Dendritic cell treated with granulocyte-macrophage colony-stimulating factor and Interleukin-4, amounts not matched to agents 40 ng/mL and 50 ng/mL, for 4 days (primary cell): ENCODE results near the gene OSBPL10.
A peak's percentile ranks its signal among the peaks of the same experiment; 100 is the strongest.
"Not testable (repeated sequence)": the region's sequence is repeated elsewhere in the genome, so short reads cannot be mapped to it uniquely, and the experiment has no call there.

Source experiments
- H3K27ac Mint-ChIP-seq: one replicate; pipeline ENCODE4 v1.8.0; 2022; ENCODE audit warnings: mild to moderate bottlenecking, mixed read lengths
- H3K27me3 Mint-ChIP-seq: one replicate; pipeline ENCODE4 v1.8.0; 2022; ENCODE audit warnings: mild to moderate bottlenecking, mixed read lengths
- H3K36me3 Mint-ChIP-seq: one replicate; pipeline ENCODE4 v1.8.0; 2022; ENCODE audit warnings: low read depth, mixed read lengths
- H3K4me1 Mint-ChIP-seq: one replicate; pipeline ENCODE4 v1.8.0; 2022; ENCODE audit warnings: low read depth, mixed read lengths
- H3K4me3 Mint-ChIP-seq: one replicate; pipeline ENCODE4 v1.8.0; 2022; ENCODE audit warnings: mild to moderate bottlenecking, moderate library complexity, mixed read lengths
- H3K9me3 Mint-ChIP-seq: one replicate; pipeline ENCODE4 v1.8.0; 2022; ENCODE audit warnings: mixed read lengths
- intact Hi-C: fragments of 100-400 bp; cut with micrococcal nuclease; formaldehyde crosslinking; loops from one replicate; pipeline ENCODE4 v1.15.0; 2022

OSBPL10 gene

GRCh38 chr3:32003380-32003779, 22.3 kb upstream of the OSBPL10 start:
- H3K27ac Mint-ChIP-seq: no peak overlapping the region
- H3K4me3 Mint-ChIP-seq: no peak overlapping the region
- no peaks in the 10 kb centered on the region for H3K9me3 Mint-ChIP-seq
- no peaks in the 10 kb centered on the region for H3K36me3 Mint-ChIP-seq
- peaks cover 13% of the 10 kb centered on the region for H3K4me1 Mint-ChIP-seq
- peaks cover 3% of the 10 kb centered on the region for H3K27me3 Mint-ChIP-seq
- intact Hi-C loops: no loop called here

DNA sequence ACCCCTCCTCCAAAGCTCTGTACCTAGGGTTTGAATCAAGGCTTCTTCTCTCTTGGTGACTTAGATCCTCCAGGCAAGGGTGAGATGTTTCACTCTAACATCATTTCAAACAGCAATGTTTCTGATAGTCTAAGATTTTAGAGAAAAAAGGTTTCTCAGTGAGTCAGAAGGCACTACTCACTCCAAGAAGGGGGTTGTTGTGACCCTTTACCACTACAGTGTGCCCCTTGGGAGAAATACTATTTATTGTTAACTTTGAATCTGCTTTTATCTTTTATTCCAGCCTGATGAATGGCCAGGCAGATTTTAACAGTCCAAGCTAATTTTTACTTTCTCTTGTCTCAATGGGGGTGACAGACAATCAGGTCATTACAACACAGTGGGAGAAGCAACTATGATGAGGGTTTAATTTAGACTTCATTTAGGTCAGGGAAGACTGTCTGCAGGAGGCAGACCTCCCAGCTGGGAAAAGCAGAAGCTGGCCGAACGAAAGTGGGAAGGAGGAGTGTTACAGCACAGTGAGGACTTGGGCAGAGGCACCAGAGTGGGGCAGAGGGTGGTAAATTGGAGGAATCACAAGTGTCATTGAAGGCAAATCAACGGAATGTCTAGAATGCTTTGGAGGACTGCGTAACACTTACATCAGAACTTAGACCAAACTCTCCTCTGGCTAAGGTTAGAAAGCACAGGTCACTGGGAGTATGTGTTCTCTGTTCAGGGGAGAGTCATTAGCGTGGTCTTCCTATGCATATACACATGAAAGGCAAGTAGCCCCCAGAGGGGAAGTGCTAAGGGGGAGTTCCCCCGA, 21.7 kb upstream of the OSBPL10 start:
- H3K4me3 Mint-ChIP-seq: no peak overlapping the region
- no peak overlapping the region for H3K27ac Mint-ChIP-seq
- H3K27me3 Mint-ChIP-seq: peaks cover 3% of the 10 kb centered on the region
- H3K36me3 Mint-ChIP-seq: no peaks in the 10 kb centered on the region
- intact Hi-C loops: no loop called here
- H3K9me3 Mint-ChIP-seq: no peaks in the 10 kb centered on the region
- peaks cover 13% of the 10 kb centered on the region for H3K4me1 Mint-ChIP-seq

DNA sequence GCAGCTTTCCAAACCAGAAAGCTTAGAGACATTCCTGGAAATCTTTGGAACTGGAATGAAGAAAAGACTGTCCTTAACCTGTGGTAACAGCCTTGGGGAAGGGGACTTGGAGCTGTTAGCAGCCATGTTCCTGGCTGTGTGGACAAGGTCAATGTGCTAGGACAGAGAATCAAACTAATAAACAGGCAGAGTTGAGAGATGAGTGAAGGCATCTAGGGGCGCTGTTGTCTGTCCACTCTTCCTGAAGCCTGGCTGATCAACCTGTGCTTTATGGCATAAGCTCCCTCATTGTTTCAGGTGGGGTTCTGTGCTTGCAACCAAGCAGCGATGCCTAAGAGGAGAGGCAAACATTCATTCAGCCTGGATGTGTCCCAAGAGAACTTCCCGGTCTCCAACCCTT, 19.8 kb upstream of the OSBPL10 start:
- no peaks in the 10 kb centered on the region for H3K9me3 Mint-ChIP-seq
- H3K27me3 Mint-ChIP-seq: peaks cover 3% of the 10 kb centered on the region
- no peak overlapping the region for H3K4me3 Mint-ChIP-seq
- intact Hi-C loops: no loop called here
- H3K27ac Mint-ChIP-seq: no peak overlapping the region
- H3K4me1 Mint-ChIP-seq: peaks cover 13% of the 10 kb centered on the region
- H3K36me3 Mint-ChIP-seq: no peaks in the 10 kb centered on the region

GRCh38 chr3:31999907-32000439, 18.9 kb upstream of the OSBPL10 start:
- intact Hi-C loops: no loop called here
- Mint-ChIP-seq H3K9me3 (peaks cover 5% of the 10 kb centered on the region), H3K4me1 (peaks cover 13% of the 10 kb centered on the region), H3K27ac (no peak overlapping the region), H3K36me3 (no peaks in the 10 kb centered on the region), H3K4me3 (no peak overlapping the region), H3K27me3 (peaks cover 3% of the 10 kb centered on the region)

DNA sequence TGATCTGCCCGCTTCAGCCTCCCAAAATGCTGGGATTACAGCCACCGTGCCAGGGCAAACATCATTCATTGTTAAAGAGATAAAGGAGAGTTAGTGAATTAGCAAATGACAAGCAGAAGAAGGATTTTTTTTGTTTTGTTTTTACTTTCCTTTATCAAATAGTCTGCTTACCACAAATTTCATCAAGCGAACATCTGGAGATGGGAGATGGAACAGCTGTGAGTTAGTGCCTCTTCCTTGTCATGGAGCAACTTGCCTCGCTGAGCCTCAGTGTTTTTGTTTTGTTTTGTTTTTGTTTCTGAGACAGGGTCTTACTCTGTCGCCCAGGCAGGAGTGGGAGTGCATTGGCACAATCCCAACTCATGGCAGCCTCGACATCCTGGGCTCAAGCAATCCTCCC, 16.4 kb upstream of the OSBPL10 start:
- no peaks in the 10 kb centered on the region for H3K4me1 Mint-ChIP-seq
- no peak overlapping the region for H3K4me3 Mint-ChIP-seq
- H3K9me3 Mint-ChIP-seq: peaks cover 24% of the 10 kb centered on the region
- no peaks in the 10 kb centered on the region for H3K36me3 Mint-ChIP-seq
- H3K27ac Mint-ChIP-seq: no peak overlapping the region
- intact Hi-C loops: no loop called here
- no peaks in the 10 kb centered on the region for H3K27me3 Mint-ChIP-seq

DNA sequence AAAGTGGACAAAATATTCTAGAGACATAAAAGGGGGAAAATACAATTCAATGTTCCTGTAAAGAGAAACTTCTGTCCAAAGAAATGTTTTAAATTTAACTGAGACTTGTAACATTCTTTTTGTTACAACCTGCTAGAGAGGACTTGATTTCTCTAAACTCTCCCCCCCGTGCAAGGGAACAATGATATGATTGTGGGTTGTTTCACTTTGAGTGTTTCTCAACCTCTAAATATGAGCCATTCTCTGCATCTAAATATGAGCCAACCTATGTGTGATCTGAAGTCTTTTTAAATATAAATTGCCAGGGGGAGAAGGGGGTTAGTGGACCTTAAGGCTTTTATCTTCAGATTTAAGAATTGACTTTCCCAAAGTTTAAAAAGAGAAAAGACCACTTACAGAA, 15.1 kb upstream of the OSBPL10 start:
- H3K4me1 Mint-ChIP-seq: no peaks in the 10 kb centered on the region
- no peak overlapping the region for H3K27ac Mint-ChIP-seq
- intact Hi-C loops: no loop called here

DNA sequence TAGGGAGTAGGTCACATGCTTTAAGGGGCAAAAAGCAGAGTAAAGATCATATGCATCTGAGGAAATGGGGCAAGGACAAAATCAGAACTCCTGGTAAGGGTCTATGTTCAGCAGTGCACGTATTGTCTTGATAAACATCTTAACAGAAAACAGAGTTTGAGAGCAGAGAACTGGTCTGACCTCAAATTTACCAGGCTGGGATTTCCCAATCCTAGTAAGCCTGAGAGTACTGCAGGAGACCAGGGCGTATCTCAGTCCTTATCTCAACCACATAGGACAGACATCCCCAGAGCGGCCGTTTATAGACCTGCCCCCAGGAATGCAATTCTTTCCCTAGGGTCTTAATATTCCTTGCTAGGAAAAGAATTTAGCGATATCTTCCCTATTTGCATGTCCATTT, 14.0 kb upstream of the OSBPL10 start:
- H3K36me3 Mint-ChIP-seq, H3K27ac Mint-ChIP-seq, intact Hi-C loops: not testable (repeated sequence)

More for the DNA sequence above, 15.1 kb upstream of the OSBPL10 start:
- H3K36me3 Mint-ChIP-seq: no peaks in the 10 kb centered on the region
- H3K4me3 Mint-ChIP-seq: no peak overlapping the region
- no peaks in the 10 kb centered on the region for H3K27me3 Mint-ChIP-seq
- peaks cover 24% of the 10 kb centered on the region for H3K9me3 Mint-ChIP-seq

DNA sequence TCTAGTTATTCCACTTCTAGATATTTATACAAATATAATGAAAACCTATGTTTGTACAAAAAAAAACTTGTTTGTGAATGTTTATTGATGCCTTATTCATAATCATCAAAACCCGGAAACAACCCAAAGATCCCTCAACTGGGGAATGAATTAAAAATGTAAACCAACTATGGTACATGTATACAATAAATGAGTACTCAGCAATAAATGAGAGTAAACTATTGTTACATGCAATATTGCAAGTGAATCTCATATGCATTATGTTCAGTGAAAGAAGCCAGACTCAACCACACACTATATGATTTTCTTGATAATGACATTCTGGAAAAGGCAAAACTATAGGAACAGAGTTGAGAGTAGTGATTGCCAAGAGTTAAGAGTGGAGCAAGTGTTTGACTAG, 12.8 kb upstream of the OSBPL10 start:
- H3K36me3 Mint-ChIP-seq: no peaks in the 10 kb centered on the region
- H3K4me1 Mint-ChIP-seq: no peaks in the 10 kb centered on the region
- no peaks in the 10 kb centered on the region for H3K27me3 Mint-ChIP-seq
- H3K4me3 Mint-ChIP-seq: no peak overlapping the region
- peaks cover 24% of the 10 kb centered on the region for H3K9me3 Mint-ChIP-seq
- intact Hi-C loops: no loop called here
- no peak overlapping the region for H3K27ac Mint-ChIP-seq

More for the DNA sequence above, 14.0 kb upstream of the OSBPL10 start:
- H3K4me1 Mint-ChIP-seq, H3K4me3 Mint-ChIP-seq, H3K27me3 Mint-ChIP-seq: not testable (repeated sequence)
- H3K9me3 Mint-ChIP-seq: peaks cover 24% of the 10 kb centered on the region

DNA sequence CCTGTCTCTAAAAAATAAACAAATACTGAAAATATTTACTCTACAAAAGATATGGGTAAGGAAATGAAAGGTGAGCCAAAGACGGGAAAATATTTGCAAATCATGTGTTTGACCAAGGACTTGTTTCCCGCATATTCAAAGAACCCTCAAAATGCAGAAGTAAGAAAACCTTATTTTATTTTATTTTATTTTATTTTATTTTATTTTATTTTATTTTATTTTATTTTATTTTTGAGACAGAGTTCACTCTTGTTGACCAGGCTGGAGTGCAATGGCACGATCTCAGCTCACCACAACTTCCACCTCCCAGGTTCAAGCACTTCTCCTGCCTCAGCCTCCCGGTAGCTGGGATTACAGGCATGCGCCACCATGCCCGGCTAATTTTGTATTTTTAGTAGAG, 11.9 kb upstream of the OSBPL10 start:
- intact Hi-C loops, H3K27me3 Mint-ChIP-seq, H3K36me3 Mint-ChIP-seq, H3K4me3 Mint-ChIP-seq, H3K27ac Mint-ChIP-seq, H3K4me1 Mint-ChIP-seq: not testable (repeated sequence)
- H3K9me3 Mint-ChIP-seq: peaks cover 24% of the 10 kb centered on the region

GRCh38 chr3:31988271-31988670, 7.2 kb upstream of the OSBPL10 start:
- Mint-ChIP-seq H3K36me3 (no peaks in the 10 kb centered on the region), H3K27me3 (peaks cover 3% of the 10 kb centered on the region), H3K27ac (no peak overlapping the region), H3K9me3 (peaks cover 2% of the 10 kb centered on the region), H3K4me1 (peaks cover 9% of the 10 kb centered on the region), H3K4me3 (no peak overlapping the region)
- intact Hi-C loops: no loop called here

- no peaks in the 10 kb centered on the region for H3K36me3 Mint-ChIP-seq
- peaks cover 22% of the 10 kb centered on the region for H3K27me3 Mint-ChIP-seq
- H3K4me1 Mint-ChIP-seq: peaks cover 15% of the 10 kb centered on the region
- H3K4me3 Mint-ChIP-seq: no peak overlapping the region
- no peak overlapping the region for H3K27ac Mint-ChIP-seq
- intact Hi-C loops: no loop called here
- no peaks in the 10 kb centered on the region for H3K9me3 Mint-ChIP-seq
Measured at GRCh38 chr3:31985831-31986230, 4.8 kb upstream of the OSBPL10 start.

DNA sequence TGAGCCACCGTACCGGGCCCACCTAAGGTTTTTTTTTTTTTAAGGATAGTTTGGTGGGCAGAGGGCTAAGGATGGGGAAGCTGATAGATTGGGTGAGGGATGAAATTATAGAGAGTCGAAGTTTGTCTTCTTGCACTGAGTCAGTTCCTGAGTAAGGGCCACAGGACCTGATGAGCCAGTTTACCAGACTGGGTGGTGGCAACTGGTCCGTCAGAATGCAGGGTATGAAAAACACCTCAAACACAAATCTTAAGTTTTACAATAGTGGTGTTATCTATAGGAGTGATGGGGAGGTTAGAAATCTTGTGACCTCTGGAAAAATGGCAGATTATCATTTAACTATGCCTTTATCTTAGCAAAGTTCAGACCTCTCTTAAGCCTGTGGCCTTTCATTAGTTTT, 3.3 kb upstream of the OSBPL10 start:
- intact Hi-C loops: no loop called here
- Mint-ChIP-seq H3K9me3 (no peaks in the 10 kb centered on the region), H3K27me3 (peaks cover 34% of the 10 kb centered on the region), H3K4me1 (peaks cover 20% of the 10 kb centered on the region), H3K36me3 (no peaks in the 10 kb centered on the region), H3K27ac (no peak overlapping the region), H3K4me3 (no peak overlapping the region)

DNA sequence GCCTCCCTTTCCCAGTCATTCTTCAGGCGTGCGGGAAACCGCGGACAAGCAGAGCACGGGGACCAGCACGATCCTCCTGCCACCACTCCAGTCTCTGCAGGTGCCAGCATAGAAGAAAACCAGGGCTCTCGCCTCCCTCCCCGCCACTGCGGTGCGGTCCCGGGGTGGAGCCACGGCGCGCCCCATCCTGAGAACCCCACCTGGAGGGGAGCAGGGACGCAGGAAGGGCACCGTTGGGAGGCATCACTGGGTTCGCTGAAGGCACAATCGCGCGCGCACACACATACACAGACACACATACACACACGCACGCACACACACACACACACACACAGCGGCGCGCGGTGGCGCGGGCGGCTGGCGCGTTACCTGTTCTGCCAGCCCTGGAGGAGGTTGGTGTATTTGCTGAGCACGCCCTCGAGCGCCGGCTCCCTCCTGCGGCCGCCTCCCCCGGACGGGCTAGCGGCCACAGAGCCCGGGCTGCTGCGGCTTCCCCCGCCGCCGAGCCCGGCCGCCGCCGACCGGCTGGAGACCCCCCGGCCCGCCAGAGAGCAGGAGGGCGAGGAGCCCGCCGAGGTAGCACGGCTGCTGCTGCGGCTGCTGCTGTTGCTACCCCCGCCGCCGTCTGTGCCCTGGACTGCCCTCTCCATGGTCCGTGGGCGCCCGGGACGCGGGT, 394 bp downstream of the OSBPL10 start:
- intact Hi-C loops: no loop called here
- no peak overlapping the region for H3K27ac Mint-ChIP-seq
- H3K27me3 Mint-ChIP-seq: peaks cover 56% of the 10 kb centered on the region
- H3K4me3 Mint-ChIP-seq: peak overlapping the region; percentile 80
- no peaks in the 10 kb centered on the region for H3K9me3 Mint-ChIP-seq
- peaks cover 15% of the 10 kb centered on the region for H3K4me1 Mint-ChIP-seq
- no peaks in the 10 kb centered on the region for H3K36me3 Mint-ChIP-seq

DNA sequence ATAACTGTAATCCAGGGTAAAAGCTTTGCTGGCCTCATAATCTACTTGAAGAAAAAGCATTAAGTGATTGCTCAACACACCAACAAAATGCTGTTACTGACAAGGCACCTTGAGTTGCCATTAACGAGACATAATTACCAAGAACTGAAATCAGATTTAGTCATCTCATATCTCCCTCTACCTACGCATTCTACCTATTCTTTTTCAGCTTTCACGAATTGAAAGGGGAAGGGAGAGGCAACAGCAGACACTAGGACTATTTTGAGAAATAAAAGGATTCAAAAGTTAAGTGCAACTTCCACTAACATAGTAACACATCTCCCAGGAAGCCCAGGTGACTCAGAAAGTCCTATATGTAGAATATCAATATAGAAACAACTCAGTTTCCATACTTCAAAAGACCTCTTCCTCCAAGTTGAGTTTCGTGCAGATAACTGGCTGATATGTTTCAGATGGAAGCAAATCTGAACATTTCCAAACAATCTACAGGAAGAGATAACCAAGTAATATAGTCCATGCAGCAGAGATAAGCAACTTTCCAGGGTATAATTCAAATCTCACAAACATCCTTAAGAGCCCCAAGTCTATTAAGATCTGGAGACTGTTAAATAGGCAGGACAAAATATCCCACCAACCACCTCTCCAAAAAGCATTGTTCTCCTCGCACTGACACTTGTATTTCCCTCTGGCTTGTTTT, 1.9 kb downstream of the OSBPL10 start:
- Mint-ChIP-seq H3K36me3 (no peaks in the 10 kb centered on the region), H3K4me3 (no peak overlapping the region), H3K4me1 (peaks cover 11% of the 10 kb centered on the region), H3K27ac (no peak overlapping the region), H3K9me3 (no peaks in the 10 kb centered on the region), H3K27me3 (peaks cover 62% of the 10 kb centered on the region)
- intact Hi-C loops: no loop called here
